ENCODE measurements around the gene TRABD. TPM values are rescaled to one million over a fixed set of nuclear protein-coding genes. Genes with fewer than 3 reads are reported as not detected.
A peak's percentile ranks its signal among the peaks of the same experiment; 100 is the strongest.
"Not testable (repeated sequence)": the region's sequence is repeated elsewhere in the genome, so short reads cannot be mapped to it uniquely, and the experiment has no call there.

The TRABD gene
- total RNA-seq, 2 experiments from 2014 or later = 77.8 to 79.4 TPM

GRCh38 chr22:50198624-50199017 is 12.9 kb downstream of the TRABD start:
- no peaks in the 10 kb centered on the region for H3K27me3 Mint-ChIP-seq
- H3K4me1 Mint-ChIP-seq = peaks cover 18% of the 10 kb centered on the region
- H3K27ac Mint-ChIP-seq = no peak overlapping the region
- no peak for DNase-seq
- no peak overlapping the region for H3K4me3 Mint-ChIP-seq
- no peaks in the 10 kb centered on the region for H3K9me3 Mint-ChIP-seq
- H3K36me3 Mint-ChIP-seq = peaks cover 10% of the 10 kb centered on the region

GRCh38 chr22:50199251-50199721 is 13.6 kb downstream of the TRABD start:
- Mint-ChIP-seq H3K4me3 (peak overlapping the region; percentile 71), H3K9me3 (no peaks in the 10 kb centered on the region), H3K36me3 (peaks cover 14% of the 10 kb centered on the region), H3K4me1 (peaks cover 21% of the 10 kb centered on the region), H3K27ac (peak overlapping the region; percentile 48), H3K27me3 (no peaks in the 10 kb centered on the region)
- DNase-seq = no peak

- peak overlapping the region; percentile 71 for H3K4me3 Mint-ChIP-seq
- DNase-seq = no peak
- H3K27ac Mint-ChIP-seq = peak overlapping the region; percentile 48
Observed at GRCh38 chr22:50199829-50200460, 14.2 kb downstream of the TRABD start.

GRCh38 chr22:50200461-50201190 is 14.9 kb downstream of the TRABD start, which contains the start of gene SELENOO:
TSS of gene SELENOO (plus strand) at chr22:50201011. CDS start at chr22:50201037, 26 bp downstream.
- H3K4me3 Mint-ChIP-seq = peak within 1 kb of the TSS; percentile 86
- no peaks in the 10 kb centered on the region for H3K9me3 Mint-ChIP-seq
- peaks cover 26% of the 10 kb centered on the region for H3K4me1 Mint-ChIP-seq
- H3K27ac Mint-ChIP-seq = peak within 1 kb of the TSS; percentile 76
- no peaks in the 10 kb centered on the region for H3K27me3 Mint-ChIP-seq
- DNase-seq = peak; percentile 93
- H3K36me3 Mint-ChIP-seq = peaks cover 14% of the 10 kb centered on the region

More at GRCh38 chr22:50199829-50200460, 14.2 kb downstream of the TRABD start:
- H3K36me3 Mint-ChIP-seq = peaks cover 14% of the 10 kb centered on the region
- no peaks in the 10 kb centered on the region for H3K27me3 Mint-ChIP-seq
- no peaks in the 10 kb centered on the region for H3K9me3 Mint-ChIP-seq
- peaks cover 23% of the 10 kb centered on the region for H3K4me1 Mint-ChIP-seq

- peaks cover 14% of the 10 kb centered on the region for H3K36me3 Mint-ChIP-seq
- H3K4me1 Mint-ChIP-seq = peaks cover 26% of the 10 kb centered on the region
- no peaks in the 10 kb centered on the region for H3K27me3 Mint-ChIP-seq
- H3K27ac Mint-ChIP-seq = peak overlapping the region; percentile 76
- no peaks in the 10 kb centered on the region for H3K9me3 Mint-ChIP-seq
- peak; percentile 36 for DNase-seq
- H3K4me3 Mint-ChIP-seq = peak overlapping the region; percentile 86
Observed at GRCh38 chr22:50201191-50202129, 15.7 kb downstream of the TRABD start.

GRCh38 chr22:50202130-50202666 is 16.5 kb downstream of the TRABD start:
- Mint-ChIP-seq H3K4me3 (peak overlapping the region; percentile 86), H3K27ac (peak overlapping the region; percentile 76), H3K27me3 (no peaks in the 10 kb centered on the region), H3K36me3 (peaks cover 14% of the 10 kb centered on the region), H3K4me1 (peaks cover 29% of the 10 kb centered on the region), H3K9me3 (no peaks in the 10 kb centered on the region)
- DNase-seq = no peak

GRCh38 chr22:50203288-50203687 is 17.6 kb downstream of the TRABD start:
- H3K36me3 Mint-ChIP-seq = peaks cover 14% of the 10 kb centered on the region
- no peak overlapping the region for H3K4me3 Mint-ChIP-seq
- H3K27ac Mint-ChIP-seq = no peak overlapping the region
- H3K9me3 Mint-ChIP-seq = no peaks in the 10 kb centered on the region
- no peak for DNase-seq
- H3K27me3 Mint-ChIP-seq = no peaks in the 10 kb centered on the region
- H3K4me1 Mint-ChIP-seq = peaks cover 29% of the 10 kb centered on the region

GRCh38 chr22:50204571-50204970 is 18.9 kb downstream of the TRABD start:
- no peak overlapping the region for H3K4me3 Mint-ChIP-seq
- H3K9me3 Mint-ChIP-seq = no peaks in the 10 kb centered on the region
- H3K27me3 Mint-ChIP-seq = no peaks in the 10 kb centered on the region
- no peak for DNase-seq
- peaks cover 25% of the 10 kb centered on the region for H3K4me1 Mint-ChIP-seq
- H3K36me3 Mint-ChIP-seq = peaks cover 14% of the 10 kb centered on the region
- H3K27ac Mint-ChIP-seq = no peak overlapping the region

- not testable (repeated sequence) for H3K4me3 Mint-ChIP-seq, H3K27ac Mint-ChIP-seq, H3K9me3 Mint-ChIP-seq, H3K27me3 Mint-ChIP-seq, DNase-seq
- Mint-ChIP-seq H3K4me1 (peaks cover 27% of the 10 kb centered on the region), H3K36me3 (peaks cover 18% of the 10 kb centered on the region)
Observed at GRCh38 chr22:50204998-50205397, 19.3 kb downstream of the TRABD start.

- Mint-ChIP-seq H3K4me3 (no peak overlapping the region), H3K4me1 (peaks cover 27% of the 10 kb centered on the region), H3K36me3 (peaks cover 18% of the 10 kb centered on the region), H3K27ac (peak overlapping the region; percentile 42), H3K9me3 (no peaks in the 10 kb centered on the region), H3K27me3 (no peaks in the 10 kb centered on the region)
- no peak for DNase-seq
Observed at GRCh38 chr22:50205781-50206569, 20.3 kb downstream of the TRABD start.

- peaks cover 18% of the 10 kb centered on the region for H3K36me3 Mint-ChIP-seq
- H3K9me3 Mint-ChIP-seq = no peaks in the 10 kb centered on the region
- DNase-seq = no peak
- H3K4me1 Mint-ChIP-seq = peaks cover 27% of the 10 kb centered on the region
- no peak overlapping the region for H3K27ac Mint-ChIP-seq
- H3K4me3 Mint-ChIP-seq = no peak overlapping the region
- H3K27me3 Mint-ChIP-seq = no peaks in the 10 kb centered on the region
Observed at GRCh38 chr22:50206599-50206998, 20.9 kb downstream of the TRABD start.

GRCh38 chr22:50207383-50208140 is 21.8 kb downstream of the TRABD start:
- peaks cover 20% of the 10 kb centered on the region for H3K4me1 Mint-ChIP-seq
- H3K36me3 Mint-ChIP-seq = peaks cover 17% of the 10 kb centered on the region
- DNase-seq = no peak
- no peaks in the 10 kb centered on the region for H3K9me3 Mint-ChIP-seq
- H3K27ac Mint-ChIP-seq = no peak overlapping the region
- H3K27me3 Mint-ChIP-seq = no peaks in the 10 kb centered on the region
- H3K4me3 Mint-ChIP-seq = no peak overlapping the region

GRCh38 chr22:50208430-50208938 is 22.8 kb downstream of the TRABD start:
- Mint-ChIP-seq H3K9me3 (no peaks in the 10 kb centered on the region), H3K27ac (no peak overlapping the region), H3K36me3 (peaks cover 16% of the 10 kb centered on the region), H3K27me3 (peaks cover 2% of the 10 kb centered on the region), H3K4me3 (no peak overlapping the region), H3K4me1 (peaks cover 14% of the 10 kb centered on the region)
- DNase-seq = no peak

All from activated naive CD8-positive, alpha-beta T cell treated with anti-CD3 and anti-CD28 coated beads for 36 hours (primary cell).